ENCODE results near the gene NYNRIN. TPM values are rescaled to one million over a fixed set of nuclear protein-coding genes. Genes with fewer than 3 reads are reported as not detected.
A peak's percentile ranks its signal among the peaks of the same experiment; 100 is the strongest.

The NYNRIN gene
- total RNA-seq, 1 experiment from 2014 or later: 16.6 TPM

- ChIA-PET POLR2A (no interaction called here), CTCF (interaction anchor here (0.7 to 2.6 kb wide), 7 partner anchors 11 to 102 kb away, joined by 3 to 18 read pairs (median 5); partner anchors contain the start of genes CIDEB and NYNRIN)
- Mint-ChIP-seq H3K9me3 (no peaks in the 10 kb centered on the region), H3K36me3 (peaks cover 9% of the 10 kb centered on the region; the same call in 1 of the 2 replicates), H3K27ac (no peak overlapping the region), H3K27me3 (ENCODE audit: low read depth) (no peaks in the 10 kb centered on the region), H3K4me3 (no peak overlapping the region), H3K4me1 (no peaks in the 10 kb centered on the region)
- ATAC-seq: no peak
- TF ChIP-seq CBFB (CRISPR knock-in tag; IDR thresholded peaks at IDR 0.05; ENCODE audit: low read depth): no peak
- TF ChIP-seq PREB (CRISPR knock-in tag; IDR thresholded peaks at IDR 0.05; ENCODE audit: borderline replicate concordance): no peak
- no peak for TF ChIP-seq ZNF671 (CRISPR knock-in tag; IDR thresholded peaks at IDR 0.05)
- TF ChIP-seq ZNF263 (CRISPR knock-in tag; IDR thresholded peaks at IDR 0.05; ENCODE audit: low read depth): no peak
- TF ChIP-seq, protein P1, sequence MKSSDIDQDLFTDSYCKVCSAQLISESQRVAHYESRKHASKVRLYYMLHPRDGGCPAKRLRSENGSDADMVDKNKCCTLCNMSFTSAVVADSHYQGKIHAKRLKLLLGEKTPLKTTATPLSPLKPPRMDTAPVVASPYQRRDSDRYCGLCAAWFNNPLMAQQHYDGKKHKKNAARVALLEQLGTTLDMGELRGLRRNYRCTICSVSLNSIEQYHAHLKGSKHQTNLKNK (CRISPR knock-in tag; IDR thresholded peaks at IDR 0.05): no peak
- TF ChIP-seq E2F1 (CRISPR knock-in tag; IDR thresholded peaks at IDR 0.05): no peak
- TF ChIP-seq, protein P2, sequence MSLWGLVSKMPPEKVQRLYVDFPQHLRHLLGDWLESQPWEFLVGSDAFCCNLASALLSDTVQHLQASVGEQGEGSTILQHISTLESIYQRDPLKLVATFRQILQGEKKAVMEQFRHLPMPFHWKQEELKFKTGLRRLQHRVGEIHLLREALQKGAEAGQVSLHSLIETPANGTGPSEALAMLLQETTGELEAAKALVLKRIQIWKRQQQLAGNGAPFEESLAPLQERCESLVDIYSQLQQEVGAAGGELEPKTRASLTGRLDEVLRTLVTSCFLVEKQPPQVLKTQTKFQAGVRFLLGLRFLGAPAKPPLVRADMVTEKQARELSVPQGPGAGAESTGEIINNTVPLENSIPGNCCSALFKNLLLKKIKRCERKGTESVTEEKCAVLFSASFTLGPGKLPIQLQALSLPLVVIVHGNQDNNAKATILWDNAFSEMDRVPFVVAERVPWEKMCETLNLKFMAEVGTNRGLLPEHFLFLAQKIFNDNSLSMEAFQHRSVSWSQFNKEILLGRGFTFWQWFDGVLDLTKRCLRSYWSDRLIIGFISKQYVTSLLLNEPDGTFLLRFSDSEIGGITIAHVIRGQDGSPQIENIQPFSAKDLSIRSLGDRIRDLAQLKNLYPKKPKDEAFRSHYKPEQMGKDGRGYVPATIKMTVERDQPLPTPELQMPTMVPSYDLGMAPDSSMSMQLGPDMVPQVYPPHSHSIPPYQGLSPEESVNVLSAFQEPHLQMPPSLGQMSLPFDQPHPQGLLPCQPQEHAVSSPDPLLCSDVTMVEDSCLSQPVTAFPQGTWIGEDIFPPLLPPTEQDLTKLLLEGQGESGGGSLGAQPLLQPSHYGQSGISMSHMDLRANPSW (CRISPR knock-in tag; conservative IDR thresholded peaks at IDR 0.05; ENCODE audit: low read depth): no peak
- no peak for TF ChIP-seq FOXP1 (CRISPR knock-in tag; IDR thresholded peaks at IDR 0.05; ENCODE audit: borderline replicate concordance)
- TF ChIP-seq NFYB (CRISPR knock-in tag; conservative IDR thresholded peaks at IDR 0.05; ENCODE audit: low read depth): no peak
- TF ChIP-seq SMAD4 (CRISPR knock-in tag; IDR thresholded peaks at IDR 0.05): no peak
- TF ChIP-seq EMX1 (CRISPR knock-in tag; IDR thresholded peaks at IDR 0.05): no peak
- TF ChIP-seq ZNF423 (CRISPR knock-in tag; IDR thresholded peaks at IDR 0.05): no peak
- no peak for TF ChIP-seq MYBL2 (CRISPR knock-in tag; IDR thresholded peaks at IDR 0.05)
- TF ChIP-seq FOXJ3 (CRISPR knock-in tag; IDR thresholded peaks at IDR 0.05; ENCODE audit: borderline replicate concordance): no peak
- no peak for TF ChIP-seq SMAD3 (CRISPR knock-in tag; IDR thresholded peaks at IDR 0.05; ENCODE audit: borderline replicate concordance)
- DNase-seq (ENCODE audit: low spot score): no peak
Measured at GRCh38 chr14:24409956-24410355, 11.2 kb downstream of the NYNRIN start.

DNA sequence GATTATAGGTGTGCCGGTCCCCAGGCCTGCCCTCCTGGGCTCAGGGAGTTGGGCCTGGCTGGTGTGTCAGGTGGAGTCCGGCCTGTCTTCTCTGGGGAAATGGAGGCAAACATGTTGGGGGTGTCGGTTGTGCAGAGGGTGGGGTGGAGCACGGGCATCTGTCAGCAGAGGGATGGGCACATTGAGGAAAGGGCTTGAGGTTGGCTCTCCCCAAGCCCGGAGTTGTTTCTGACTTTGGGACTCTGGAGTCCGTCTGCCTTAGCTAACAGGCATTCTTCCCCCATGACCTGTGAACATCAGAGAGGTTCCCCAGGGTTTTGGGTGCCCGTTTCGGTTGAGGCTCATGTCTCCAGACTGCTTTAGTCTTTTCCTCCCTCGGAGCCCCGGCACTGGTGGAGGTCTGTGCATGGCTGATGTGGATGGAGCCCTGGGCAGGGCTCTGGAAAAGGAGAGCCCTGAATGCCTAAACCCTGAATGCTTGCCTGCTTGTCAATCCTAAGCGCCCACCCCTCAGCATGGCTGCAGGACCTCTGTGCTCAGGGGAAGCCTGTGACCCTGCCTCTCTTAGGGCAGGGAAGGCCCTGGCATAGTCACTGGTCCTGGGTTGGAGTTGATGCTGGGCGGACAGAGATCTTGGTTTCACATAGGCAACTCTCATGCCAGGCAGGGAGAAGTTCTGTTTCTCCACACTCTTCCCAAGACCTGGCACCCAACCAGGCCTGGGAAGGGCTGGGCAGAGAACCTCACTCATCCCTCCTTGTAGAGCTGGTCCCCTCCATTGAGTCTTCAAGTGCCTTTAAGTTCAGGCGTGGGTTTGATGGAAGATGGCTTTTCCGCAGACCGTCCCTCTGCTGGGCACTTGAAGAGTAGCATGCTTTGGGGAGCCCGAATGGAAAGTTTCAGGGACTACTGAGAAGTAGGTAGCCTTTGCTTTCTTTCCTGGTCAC, 12.9 kb downstream of the NYNRIN start:
- TF ChIP-seq NFATC4 (CRISPR knock-in tag; IDR thresholded peaks at IDR 0.05): no peak
- peak; percentile 68 for TF ChIP-seq CTCF (IDR thresholded peaks at IDR 0.05)
- DNase-seq (ENCODE audit: low spot score): peak; percentile 56
- Mint-ChIP-seq H3K27me3 (ENCODE audit: low read depth) (no peaks in the 10 kb centered on the region), H3K36me3 (peaks cover 9% of the 10 kb centered on the region; the same call in 1 of the 2 replicates), H3K4me3 (no peak overlapping the region), H3K9me3 (no peaks in the 10 kb centered on the region), H3K4me1 (no peaks in the 10 kb centered on the region), H3K27ac (no peak overlapping the region)
- ChIA-PET POLR2A (no interaction called here), CTCF (interaction anchor here (0.6 to 4.5 kb wide), 12 partner anchors 13 to 78 kb away, joined by 3 to 40 read pairs (median 5); partner anchors contain the start of genes CBLN3, KHNYN and NYNRIN)
- peak; percentile 81 for ATAC-seq

Measured in WTC11 (cell line).